WTC11 (cell line): ENCODE data around the gene HEXD.

Experiments used
- ATF1 ChIP-seq: sonication (generic); formaldehyde crosslinking; IDR thresholded peaks from 2 replicates; pipeline ENCODE4 v1.8.1; 2023; ENCODE audit warnings: mild to moderate bottlenecking, moderate library complexity, missing genetic modification reagents
- ESRRA ChIP-seq: sonication (generic); formaldehyde crosslinking; IDR thresholded peaks from 2 replicates; pipeline ENCODE4 v1.8.1; 2022; ENCODE audit warnings: mild to moderate bottlenecking, missing genetic modification reagents, borderline replicate concordance
- IRF2 ChIP-seq: sonication (generic); formaldehyde crosslinking; IDR thresholded peaks from 2 replicates; pipeline ENCODE4 v1.8.0; 2022; ENCODE audit warnings: low read depth, missing genetic modification reagents, borderline replicate concordance
- KAT7 ChIP-seq: sonication (generic); formaldehyde crosslinking; IDR thresholded peaks from 2 replicates; pipeline ENCODE4 v1.8.1; 2023; ENCODE audit warnings: missing genetic modification reagents, mild to moderate bottlenecking, borderline replicate concordance
- MYBL2 ChIP-seq: sonication (generic); formaldehyde crosslinking; IDR thresholded peaks from 2 replicates; pipeline ENCODE4 v1.8.1; 2023; ENCODE audit warnings: mild to moderate bottlenecking, moderate library complexity, missing genetic modification reagents
- NFATC4 ChIP-seq: fragments of 250-450 bp; sonication (Bioruptor Pico); IDR thresholded peaks from 2 replicates; pipeline ENCODE4 v1.9.0; 2021; ENCODE audit warnings: mild to moderate bottlenecking
- ZNF121 ChIP-seq: sonication (generic); formaldehyde crosslinking; IDR thresholded peaks from 2 replicates; pipeline ENCODE4 v1.8.0; 2023; ENCODE audit warnings: missing genetic modification reagents
- TF ChIP-seq, protein P1 (sequence below): fragments of 200-600 bp; IDR thresholded peaks from 2 replicates; pipeline ENCODE4 v1.8.0; 2022; ENCODE audit warnings: antibody characterized with exemption
- TF ChIP-seq, protein P2 (sequence below): sonication (generic); formaldehyde crosslinking; conservative IDR thresholded peaks from 2 replicates; pipeline ENCODE4 v1.8.1; 2022; ENCODE audit warnings: mild to moderate bottlenecking, missing genetic modification reagents
- TF ChIP-seq, protein P3 (sequence below): sonication (generic); formaldehyde crosslinking; IDR thresholded peaks from 2 replicates; pipeline ENCODE4 v1.8.0; 2022; ENCODE audit warnings: mild to moderate bottlenecking, missing genetic modification reagents
- TF ChIP-seq, protein P4 (sequence below): sonication (generic); formaldehyde crosslinking; IDR thresholded peaks from 2 replicates; pipeline ENCODE4 v1.8.0; 2022; ENCODE audit warnings: mild to moderate bottlenecking, missing genetic modification reagents
- TF ChIP-seq, protein P5 (sequence below): sonication (generic); formaldehyde crosslinking; IDR thresholded peaks from 2 replicates; pipeline ENCODE4 v1.8.0; 2022; ENCODE audit warnings: missing genetic modification reagents
- TF ChIP-seq, protein P6 (sequence below): sonication (generic); formaldehyde crosslinking; conservative IDR thresholded peaks from 2 replicates; pipeline ENCODE4 v1.8.1; 2023; ENCODE audit warnings: mild to moderate bottlenecking, low read depth, missing genetic modification reagents, moderate library complexity

DNA sequence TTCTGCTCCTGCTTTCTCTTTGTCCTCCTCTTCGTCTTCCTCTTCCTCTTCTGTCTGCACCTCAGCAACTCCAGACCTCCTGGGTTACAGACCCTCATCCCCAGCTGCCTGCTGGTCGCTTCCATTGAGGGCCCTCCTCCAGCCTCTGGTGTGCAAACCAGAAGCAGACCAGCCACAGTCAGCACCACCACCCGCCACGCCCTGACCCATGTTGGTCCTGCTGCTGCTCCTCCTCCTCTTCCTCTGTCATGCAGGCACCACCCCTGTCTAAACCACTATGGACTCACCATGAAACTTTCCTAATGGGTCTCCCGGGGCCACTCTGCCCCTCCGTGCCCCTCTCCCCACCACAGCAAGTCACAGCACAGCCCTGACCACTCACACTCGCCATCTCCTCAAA is 11.7 kb downstream of the HEXD start:
- TF ChIP-seq, protein P1, sequence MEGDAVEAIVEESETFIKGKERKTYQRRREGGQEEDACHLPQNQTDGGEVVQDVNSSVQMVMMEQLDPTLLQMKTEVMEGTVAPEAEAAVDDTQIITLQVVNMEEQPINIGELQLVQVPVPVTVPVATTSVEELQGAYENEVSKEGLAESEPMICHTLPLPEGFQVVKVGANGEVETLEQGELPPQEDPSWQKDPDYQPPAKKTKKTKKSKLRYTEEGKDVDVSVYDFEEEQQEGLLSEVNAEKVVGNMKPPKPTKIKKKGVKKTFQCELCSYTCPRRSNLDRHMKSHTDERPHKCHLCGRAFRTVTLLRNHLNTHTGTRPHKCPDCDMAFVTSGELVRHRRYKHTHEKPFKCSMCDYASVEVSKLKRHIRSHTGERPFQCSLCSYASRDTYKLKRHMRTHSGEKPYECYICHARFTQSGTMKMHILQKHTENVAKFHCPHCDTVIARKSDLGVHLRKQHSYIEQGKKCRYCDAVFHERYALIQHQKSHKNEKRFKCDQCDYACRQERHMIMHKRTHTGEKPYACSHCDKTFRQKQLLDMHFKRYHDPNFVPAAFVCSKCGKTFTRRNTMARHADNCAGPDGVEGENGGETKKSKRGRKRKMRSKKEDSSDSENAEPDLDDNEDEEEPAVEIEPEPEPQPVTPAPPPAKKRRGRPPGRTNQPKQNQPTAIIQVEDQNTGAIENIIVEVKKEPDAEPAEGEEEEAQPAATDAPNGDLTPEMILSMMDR = no peak
- TF ChIP-seq IRF2 (CRISPR knock-in tag) (no peak), ZNF121 (no peak), MYBL2 (no peak), NFATC4 (CRISPR knock-in tag) (no peak), ESRRA (CRISPR knock-in tag) (no peak), ATF1 (CRISPR knock-in tag) (no peak), KAT7 (CRISPR knock-in tag) (no peak)
- TF ChIP-seq, protein P2, sequence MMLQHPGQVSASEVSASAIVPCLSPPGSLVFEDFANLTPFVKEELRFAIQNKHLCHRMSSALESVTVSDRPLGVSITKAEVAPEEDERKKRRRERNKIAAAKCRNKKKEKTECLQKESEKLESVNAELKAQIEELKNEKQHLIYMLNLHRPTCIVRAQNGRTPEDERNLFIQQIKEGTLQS (CRISPR knock-in tag) = no peak
- TF ChIP-seq, protein P3, sequence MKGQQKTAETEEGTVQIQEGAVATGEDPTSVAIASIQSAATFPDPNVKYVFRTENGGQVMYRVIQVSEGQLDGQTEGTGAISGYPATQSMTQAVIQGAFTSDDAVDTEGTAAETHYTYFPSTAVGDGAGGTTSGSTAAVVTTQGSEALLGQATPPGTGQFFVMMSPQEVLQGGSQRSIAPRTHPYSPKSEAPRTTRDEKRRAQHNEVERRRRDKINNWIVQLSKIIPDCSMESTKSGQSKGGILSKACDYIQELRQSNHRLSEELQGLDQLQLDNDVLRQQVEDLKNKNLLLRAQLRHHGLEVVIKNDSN = no peak
- TF ChIP-seq, protein P4, sequence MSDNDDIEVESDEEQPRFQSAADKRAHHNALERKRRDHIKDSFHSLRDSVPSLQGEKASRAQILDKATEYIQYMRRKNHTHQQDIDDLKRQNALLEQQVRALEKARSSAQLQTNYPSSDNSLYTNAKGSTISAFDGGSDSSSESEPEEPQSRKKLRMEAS (CRISPR knock-in tag) = no peak
- TF ChIP-seq, protein P5, sequence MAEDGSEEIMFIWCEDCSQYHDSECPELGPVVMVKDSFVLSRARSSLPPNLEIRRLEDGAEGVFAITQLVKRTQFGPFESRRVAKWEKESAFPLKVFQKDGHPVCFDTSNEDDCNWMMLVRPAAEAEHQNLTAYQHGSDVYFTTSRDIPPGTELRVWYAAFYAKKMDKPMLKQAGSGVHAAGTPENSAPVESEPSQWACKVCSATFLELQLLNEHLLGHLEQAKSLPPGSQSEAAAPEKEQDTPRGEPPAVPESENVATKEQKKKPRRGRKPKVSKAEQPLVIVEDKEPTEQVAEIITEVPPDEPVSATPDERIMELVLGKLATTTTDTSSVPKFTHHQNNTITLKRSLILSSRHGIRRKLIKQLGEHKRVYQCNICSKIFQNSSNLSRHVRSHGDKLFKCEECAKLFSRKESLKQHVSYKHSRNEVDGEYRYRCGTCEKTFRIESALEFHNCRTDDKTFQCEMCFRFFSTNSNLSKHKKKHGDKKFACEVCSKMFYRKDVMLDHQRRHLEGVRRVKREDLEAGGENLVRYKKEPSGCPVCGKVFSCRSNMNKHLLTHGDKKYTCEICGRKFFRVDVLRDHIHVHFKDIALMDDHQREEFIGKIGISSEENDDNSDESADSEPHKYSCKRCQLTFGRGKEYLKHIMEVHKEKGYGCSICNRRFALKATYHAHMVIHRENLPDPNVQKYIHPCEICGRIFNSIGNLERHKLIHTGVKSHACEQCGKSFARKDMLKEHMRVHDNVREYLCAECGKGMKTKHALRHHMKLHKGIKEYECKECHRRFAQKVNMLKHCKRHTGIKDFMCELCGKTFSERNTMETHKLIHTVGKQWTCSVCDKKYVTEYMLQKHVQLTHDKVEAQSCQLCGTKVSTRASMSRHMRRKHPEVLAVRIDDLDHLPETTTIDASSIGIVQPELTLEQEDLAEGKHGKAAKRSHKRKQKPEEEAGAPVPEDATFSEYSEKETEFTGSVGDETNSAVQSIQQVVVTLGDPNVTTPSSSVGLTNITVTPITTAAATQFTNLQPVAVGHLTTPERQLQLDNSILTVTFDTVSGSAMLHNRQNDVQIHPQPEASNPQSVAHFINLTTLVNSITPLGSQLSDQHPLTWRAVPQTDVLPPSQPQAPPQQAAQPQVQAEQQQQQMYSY = no peak
- TF ChIP-seq, protein P6, sequence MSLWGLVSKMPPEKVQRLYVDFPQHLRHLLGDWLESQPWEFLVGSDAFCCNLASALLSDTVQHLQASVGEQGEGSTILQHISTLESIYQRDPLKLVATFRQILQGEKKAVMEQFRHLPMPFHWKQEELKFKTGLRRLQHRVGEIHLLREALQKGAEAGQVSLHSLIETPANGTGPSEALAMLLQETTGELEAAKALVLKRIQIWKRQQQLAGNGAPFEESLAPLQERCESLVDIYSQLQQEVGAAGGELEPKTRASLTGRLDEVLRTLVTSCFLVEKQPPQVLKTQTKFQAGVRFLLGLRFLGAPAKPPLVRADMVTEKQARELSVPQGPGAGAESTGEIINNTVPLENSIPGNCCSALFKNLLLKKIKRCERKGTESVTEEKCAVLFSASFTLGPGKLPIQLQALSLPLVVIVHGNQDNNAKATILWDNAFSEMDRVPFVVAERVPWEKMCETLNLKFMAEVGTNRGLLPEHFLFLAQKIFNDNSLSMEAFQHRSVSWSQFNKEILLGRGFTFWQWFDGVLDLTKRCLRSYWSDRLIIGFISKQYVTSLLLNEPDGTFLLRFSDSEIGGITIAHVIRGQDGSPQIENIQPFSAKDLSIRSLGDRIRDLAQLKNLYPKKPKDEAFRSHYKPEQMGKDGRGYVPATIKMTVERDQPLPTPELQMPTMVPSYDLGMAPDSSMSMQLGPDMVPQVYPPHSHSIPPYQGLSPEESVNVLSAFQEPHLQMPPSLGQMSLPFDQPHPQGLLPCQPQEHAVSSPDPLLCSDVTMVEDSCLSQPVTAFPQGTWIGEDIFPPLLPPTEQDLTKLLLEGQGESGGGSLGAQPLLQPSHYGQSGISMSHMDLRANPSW (CRISPR knock-in tag) = no peak
